H1 (cell line): Measurements from ENCODE around the gene VAV2. TPM values are rescaled to one million over a fixed set of nuclear protein-coding genes. Genes with fewer than 3 reads are reported as not detected.

ENCODE experiments used
- FOSL1 ChIP-seq: IDR thresholded peaks from 2 replicates; pipeline ENCODE4 v1.6.1; 2011; ENCODE audit warnings: mild to moderate bottlenecking, low read depth, low read length, moderate library complexity; ENCODE audit not compliant: insufficient read depth
- HDAC6 ChIP-seq: IDR thresholded peaks from one replicate; pipeline ENCODE4 v1.7.1; 2012; ENCODE audit warnings: low read depth, mild to moderate bottlenecking, inconsistent platforms, low read length, moderate library complexity
- KDM4A ChIP-seq: IDR thresholded peaks from one replicate; pipeline ENCODE4 v1.7.1; 2012; ENCODE audit warnings: low read depth, mild to moderate bottlenecking, moderate library complexity, low read length, inconsistent platforms; ENCODE audit not compliant: severe bottlenecking
- KDM5A ChIP-seq: fragments of 200-600 bp; IDR thresholded peaks from 2 replicates; pipeline ENCODE4 v1.7.1; 2012; ENCODE audit warnings: mild to moderate bottlenecking, low read length, inconsistent platforms, mixed read lengths
- NRF1 ChIP-seq: IDR thresholded peaks from 2 replicates; pipeline ENCODE4 v1.6.1; 2011; ENCODE audit warnings: mild to moderate bottlenecking, low read depth, low read length, improper control_type of control experiment
- POU5F1 ChIP-seq: IDR thresholded peaks from 2 replicates; pipeline ENCODE4 v1.6.1; 2011; ENCODE audit warnings: low read depth, mild to moderate bottlenecking, low read length, moderate library complexity
- RAD21 ChIP-seq, 2 experiments: IDR thresholded peaks in 1 of 2; conservative IDR thresholded peaks in 1 of 2; 2 replicates each; pipeline ENCODE4 v1.6.1; 2011; ENCODE audit warnings: low read depth in 2 of 2, low read length in 2 of 2, improper control_type of control experiment in 1 of 2, inconsistent platforms in 1 of 2, mild to moderate bottlenecking in 1 of 2, moderate library complexity in 1 of 2
- polyA plus RNA-seq, 7 experiments: library from polyadenylated mRNA; depleted of rRNA in 3 of 7; stranded (reverse) in 5 of 7; unstranded in 2 of 7; fragments of >200 nt in 5 of 7; fragments of 200-250 nt in 2 of 7; gene quantifications; 1 replicate in 5 of 7; 2 replicates in 1 of 7; 4 replicates in 1 of 7; pipeline versions ENCODE4 v1.2.1 to v1.2.3, GENCODE V29; 2011 to 2013; ENCODE audit warnings: missing spikeins in 2 of 7, mixed read lengths in 2 of 7
- total RNA-seq: library from RNA; stranded (reverse); fragmentation: NEBNext Ultra II Directional; extraction: Animal tissue kit (Norgen Biotek cat#: 25700); gene quantifications from 2 replicates; pipeline ENCODE4 v1.2.1, GENCODE V29; 2021
- TF ChIP-seq, protein P1 (sequence below): IDR thresholded peaks from 2 replicates; pipeline ENCODE4 v1.6.1; 2012; ENCODE audit warnings: inconsistent platforms
- TF ChIP-seq, protein P2 (sequence below), 3 experiments: IDR thresholded peaks; 1 replicate in 2 of 3; 2 replicates in 1 of 3; pipeline versions ENCODE4 v1.5.1 to v1.6.1; 2011; ENCODE audit warnings: low read length in 3 of 3, mild to moderate bottlenecking in 3 of 3, inconsistent platforms in 2 of 3, low read depth in 1 of 3, moderate library complexity in 1 of 3; ENCODE audit not compliant: insufficient read depth in 1 of 3; ENCODE audit errors: control extremely low read depth in 1 of 3

Gene VAV2
- total and polyA plus RNA-seq, 2 of the 8 experiments (the other 6 are each of a cell fraction or from before 2014, with no cell fraction given), result 13.6 to 37.6 TPM

DNA sequence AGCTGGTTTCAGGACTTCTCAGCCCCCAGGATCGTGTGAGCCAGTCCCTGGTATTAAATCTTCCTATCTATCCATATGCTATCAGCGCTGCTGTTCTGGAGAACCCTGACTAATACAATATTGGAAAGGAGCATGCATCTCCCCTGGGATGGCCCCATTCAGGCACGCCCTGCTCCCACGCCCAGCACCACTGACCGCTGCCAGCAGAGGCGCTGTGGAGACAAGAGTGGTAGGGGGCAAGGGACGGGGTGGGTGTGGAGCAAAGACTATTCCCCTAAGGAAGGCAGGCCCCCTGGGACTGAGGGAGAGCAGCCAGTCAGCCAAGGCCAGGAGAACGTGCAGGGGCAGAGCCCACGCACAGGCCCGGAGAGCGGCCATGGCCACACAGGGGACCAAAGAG lies 116.0 kb downstream of the VAV2 start (continued):
- TF ChIP-seq RAD21 (IDR thresholded peaks at IDR 0.05 in 1 of 2, conservative IDR thresholded peaks at IDR 0.05 in 1 of 2; ENCODE audit: low read depth in 2 of 2, low read length in 2 of 2) (peak; percentile 54 to 71), NRF1 (no peak), KDM5A (no peak), KDM4A (no peak), FOSL1 (no peak), POU5F1 (no peak), HDAC6 (no peak)
- TF ChIP-seq, protein P1, sequence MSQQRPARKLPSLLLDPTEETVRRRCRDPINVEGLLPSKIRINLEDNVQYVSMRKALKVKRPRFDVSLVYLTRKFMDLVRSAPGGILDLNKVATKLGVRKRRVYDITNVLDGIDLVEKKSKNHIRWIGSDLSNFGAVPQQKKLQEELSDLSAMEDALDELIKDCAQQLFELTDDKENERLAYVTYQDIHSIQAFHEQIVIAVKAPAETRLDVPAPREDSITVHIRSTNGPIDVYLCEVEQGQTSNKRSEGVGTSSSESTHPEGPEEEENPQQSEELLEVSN, result no peak
- TF ChIP-seq, protein P2, sequence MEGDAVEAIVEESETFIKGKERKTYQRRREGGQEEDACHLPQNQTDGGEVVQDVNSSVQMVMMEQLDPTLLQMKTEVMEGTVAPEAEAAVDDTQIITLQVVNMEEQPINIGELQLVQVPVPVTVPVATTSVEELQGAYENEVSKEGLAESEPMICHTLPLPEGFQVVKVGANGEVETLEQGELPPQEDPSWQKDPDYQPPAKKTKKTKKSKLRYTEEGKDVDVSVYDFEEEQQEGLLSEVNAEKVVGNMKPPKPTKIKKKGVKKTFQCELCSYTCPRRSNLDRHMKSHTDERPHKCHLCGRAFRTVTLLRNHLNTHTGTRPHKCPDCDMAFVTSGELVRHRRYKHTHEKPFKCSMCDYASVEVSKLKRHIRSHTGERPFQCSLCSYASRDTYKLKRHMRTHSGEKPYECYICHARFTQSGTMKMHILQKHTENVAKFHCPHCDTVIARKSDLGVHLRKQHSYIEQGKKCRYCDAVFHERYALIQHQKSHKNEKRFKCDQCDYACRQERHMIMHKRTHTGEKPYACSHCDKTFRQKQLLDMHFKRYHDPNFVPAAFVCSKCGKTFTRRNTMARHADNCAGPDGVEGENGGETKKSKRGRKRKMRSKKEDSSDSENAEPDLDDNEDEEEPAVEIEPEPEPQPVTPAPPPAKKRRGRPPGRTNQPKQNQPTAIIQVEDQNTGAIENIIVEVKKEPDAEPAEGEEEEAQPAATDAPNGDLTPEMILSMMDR (IDR thresholded peaks at IDR 0.05; ENCODE audit: control extremely low read depth in 1 of 3, insufficient read depth in 1 of 3, low read depth in 1 of 3, low read length in 3 of 3), result peak in 2 of 3 experiments; percentile 80 to 86; a peak in 3 of 4 replicates
